Astrocyte of the spinal cord (primary cell): ENCODE results near the gene PACSIN1.

Source experiments
- DNase-seq: peaks from one replicate; pipeline ENCODE4 v3.0.0; 2011; ENCODE audit warnings: low read depth, low spot score
- H3K4me3 ChIP-seq: 2 replicates; pipeline ENCODE4 v1.5.1; 2011; ENCODE audit warnings: low read depth, mild to moderate bottlenecking, low read length, moderate library complexity
- CTCF ChIP-seq: IDR thresholded peaks from 2 replicates; pipeline ENCODE4 v1.5.1; 2012; ENCODE audit warnings: low read depth, mild to moderate bottlenecking, low read length, inconsistent platforms
- in situ Hi-C: cut with HindIII; loops from 2 replicates; pipeline ENCODE4 v1.10.0; 2017; ENCODE audit warnings: low sequenced_read_pairs

The PACSIN1 gene

GRCh38 chr6:34570066-34570833 is 104.4 kb downstream of the PACSIN1 start:
- in situ Hi-C loops = no loop called here
- no peak for TF ChIP-seq CTCF
- H3K4me3 ChIP-seq = no peak overlapping the region
- DNase-seq = no peak

- no peak for DNase-seq
- H3K4me3 ChIP-seq = no peak overlapping the region
- in situ Hi-C loops = no loop called here
- TF ChIP-seq CTCF = no peak
These were observed 105.5 kb downstream of the PACSIN1 start for GRCh38 chr6:34571388-34571787.

GRCh38 chr6:34572021-34572420 is 106.1 kb downstream of the PACSIN1 start:
- DNase-seq = no peak
- no peak overlapping the region for H3K4me3 ChIP-seq
- in situ Hi-C loops = no loop called here
- TF ChIP-seq CTCF = no peak

GRCh38 chr6:34572585-34572984 is 106.7 kb downstream of the PACSIN1 start:
- TF ChIP-seq CTCF = no peak
- DNase-seq = no peak
- in situ Hi-C loops = no loop called here

DNA sequence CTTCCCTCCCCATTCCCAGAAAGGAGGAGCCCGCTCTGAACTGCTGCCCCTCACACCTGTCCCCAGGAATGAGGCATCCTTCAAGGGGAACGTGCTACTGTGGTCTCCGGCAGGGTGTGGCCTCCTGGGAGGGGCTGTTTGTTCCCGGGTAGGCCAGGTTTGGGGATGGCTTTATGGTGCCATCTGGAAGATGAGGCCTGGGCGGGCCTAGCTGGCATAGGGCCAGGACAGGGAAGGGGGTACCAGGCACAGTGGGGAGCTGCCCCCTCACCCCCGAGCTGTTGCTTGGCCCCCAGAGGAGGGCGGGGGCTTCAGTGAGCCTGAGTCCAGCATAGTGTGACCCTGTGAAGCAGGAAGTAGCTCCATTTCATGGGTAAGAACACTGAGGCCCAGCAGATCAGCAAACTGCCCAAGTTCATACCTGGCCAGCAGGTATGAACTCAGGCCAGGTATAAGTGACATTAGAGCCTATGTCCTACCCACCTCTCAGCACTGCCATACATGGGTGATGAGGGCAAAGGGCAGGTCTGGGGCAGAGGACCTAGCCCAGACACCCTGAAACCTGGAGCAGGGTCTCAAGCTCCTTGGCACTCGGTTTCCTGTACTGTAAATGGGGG is 107.8 kb downstream of the PACSIN1 start:
- in situ Hi-C loops = no loop called here

More at GRCh38 chr6:34572585-34572984, 106.7 kb downstream of the PACSIN1 start:
- no peak overlapping the region for H3K4me3 ChIP-seq

More for the DNA sequence above, 107.8 kb downstream of the PACSIN1 start:
- DNase-seq = no peak
- no peak for TF ChIP-seq CTCF
- H3K4me3 ChIP-seq = no peak overlapping the region
